Cardiac muscle cell (in vitro differentiated cells and primary cell): ENCODE data around the gene HSPBAP1. TPM values are rescaled to one million over a fixed set of nuclear protein-coding genes. Genes with fewer than 3 reads are reported as not detected.
A peak's percentile ranks its signal among the peaks of the same experiment; 100 is the strongest.

Experiments
- DNase-seq, 2 donors: peaks; one replicate each; pipeline versions ENCODE4 v3.0.0 to v3.0.0-alpha.2; 2010 to 2017; ENCODE audit warnings: low read depth in 1 of 2, low spot score in 1 of 2
- H3K27ac ChIP-seq: fragments of 200-600 bp; sonication (generic); 2 replicates; pipeline ENCODE4 v1.5.1; 2016
- H3K27me3 ChIP-seq: fragments of 200-600 bp; sonication (generic); 2 replicates; pipeline ENCODE4 v1.6.0; 2016; ENCODE audit warnings: control low read depth
- H3K36me3 ChIP-seq: fragments of 200-600 bp; sonication (generic); 2 replicates; pipeline ENCODE4 v1.5.1; 2016; ENCODE audit warnings: control low read depth
- H3K4me1 ChIP-seq: fragments of 200-600 bp; sonication (generic); 2 replicates; pipeline ENCODE4 v1.8.1; 2017; ENCODE audit warnings: low read depth, mild to moderate bottlenecking, mixed run types
- H3K4me3 ChIP-seq: fragments of 200-600 bp; sonication (generic); 2 replicates; pipeline ENCODE4 v1.5.1; 2016; ENCODE audit warnings: mild to moderate bottlenecking
- H3K9me3 ChIP-seq: fragments of 200-600 bp; sonication (generic); 2 replicates; pipeline ENCODE4 v1.5.1; 2017; ENCODE audit warnings: low read depth, mild to moderate bottlenecking, control low read depth
- polyA plus RNA-seq: library from polyadenylated mRNA; unstranded; fragments of >200 nt; fragmentation: Nextera tagmentation; extraction: Ambion mirVana; gene quantifications from 2 replicates; pipeline ENCODE4 v1.2.1, GENCODE V29; 2016
- total RNA-seq: library from RNA; depleted of rRNA; stranded (reverse); fragments of >200 nt; gene quantifications from 2 replicates; pipeline ENCODE4 v1.2.3, GENCODE V29; 2016
- TF ChIP-seq, protein P1 (sequence below): IDR thresholded peaks from 2 replicates; pipeline ENCODE4 v1.5.1; 2012; ENCODE audit warnings: low read depth, mild to moderate bottlenecking, low read length

Gene HSPBAP1
- total and polyA plus RNA-seq, 2 experiments from 2014 or later = 2.9 to 7.2 TPM

DNA sequence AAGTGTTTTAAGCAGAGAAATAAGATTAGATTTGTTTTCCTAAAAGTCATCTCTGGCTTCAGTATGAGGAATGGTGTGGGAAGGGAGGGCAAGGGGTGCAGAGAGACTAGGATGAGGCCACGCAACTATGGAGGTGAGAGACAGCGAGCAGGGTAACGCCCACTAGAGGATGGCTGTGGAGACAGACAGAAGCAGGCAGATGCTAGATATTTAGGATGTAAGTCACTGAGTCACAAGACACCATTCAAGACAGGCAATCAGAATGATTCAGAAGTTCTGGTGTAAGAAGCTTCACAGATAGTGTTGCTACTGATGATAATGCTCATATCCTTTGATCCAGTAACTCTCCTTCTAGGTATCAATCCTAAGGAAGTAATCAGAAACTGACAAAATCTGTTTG, 19.1 kb downstream of the HSPBAP1 start:
- DNase-seq = peak in 1 of 2 donors; percentile 47
- Histone ChIP-seq H3K4me1 (no peaks in the 10 kb centered on the region), H3K4me3 (no peak overlapping the region), H3K9me3 (no peaks in the 10 kb centered on the region), H3K27ac (no peak overlapping the region), H3K36me3 (no peaks in the 10 kb centered on the region), H3K27me3 (no peaks in the 10 kb centered on the region)
- TF ChIP-seq, protein P1, sequence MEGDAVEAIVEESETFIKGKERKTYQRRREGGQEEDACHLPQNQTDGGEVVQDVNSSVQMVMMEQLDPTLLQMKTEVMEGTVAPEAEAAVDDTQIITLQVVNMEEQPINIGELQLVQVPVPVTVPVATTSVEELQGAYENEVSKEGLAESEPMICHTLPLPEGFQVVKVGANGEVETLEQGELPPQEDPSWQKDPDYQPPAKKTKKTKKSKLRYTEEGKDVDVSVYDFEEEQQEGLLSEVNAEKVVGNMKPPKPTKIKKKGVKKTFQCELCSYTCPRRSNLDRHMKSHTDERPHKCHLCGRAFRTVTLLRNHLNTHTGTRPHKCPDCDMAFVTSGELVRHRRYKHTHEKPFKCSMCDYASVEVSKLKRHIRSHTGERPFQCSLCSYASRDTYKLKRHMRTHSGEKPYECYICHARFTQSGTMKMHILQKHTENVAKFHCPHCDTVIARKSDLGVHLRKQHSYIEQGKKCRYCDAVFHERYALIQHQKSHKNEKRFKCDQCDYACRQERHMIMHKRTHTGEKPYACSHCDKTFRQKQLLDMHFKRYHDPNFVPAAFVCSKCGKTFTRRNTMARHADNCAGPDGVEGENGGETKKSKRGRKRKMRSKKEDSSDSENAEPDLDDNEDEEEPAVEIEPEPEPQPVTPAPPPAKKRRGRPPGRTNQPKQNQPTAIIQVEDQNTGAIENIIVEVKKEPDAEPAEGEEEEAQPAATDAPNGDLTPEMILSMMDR = no peak

DNA sequence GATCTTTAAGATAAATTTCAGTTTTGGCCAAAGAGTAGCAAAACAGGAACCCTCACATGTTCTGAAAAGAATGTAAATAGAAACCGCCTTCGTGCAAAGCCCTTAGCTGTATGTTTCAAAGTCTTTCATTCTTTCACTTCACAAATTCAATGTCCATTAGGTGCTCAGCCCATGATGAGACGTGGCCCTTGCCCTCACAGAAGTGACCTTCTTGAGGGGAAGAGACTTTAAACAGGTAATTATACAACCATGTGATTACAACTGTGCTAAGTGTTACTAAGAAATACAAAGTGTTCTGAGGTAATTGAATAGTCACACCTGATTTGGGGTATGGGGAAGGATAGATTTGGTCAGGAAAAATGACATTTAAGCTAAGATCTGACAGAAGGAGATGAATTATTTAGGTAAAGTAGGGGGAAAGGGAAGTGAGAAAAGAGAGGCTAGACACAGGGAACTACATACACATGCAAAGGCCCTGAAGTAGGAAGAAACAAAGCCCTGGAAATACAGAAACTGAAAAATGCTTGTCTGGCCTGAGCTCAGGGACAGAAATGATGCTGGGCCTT, 19.6 kb downstream of the HSPBAP1 start:
- Histone ChIP-seq H3K36me3 (no peaks in the 10 kb centered on the region), H3K4me1 (no peaks in the 10 kb centered on the region), H3K27ac (no peak overlapping the region), H3K4me3 (no peak overlapping the region), H3K27me3 (no peaks in the 10 kb centered on the region), H3K9me3 (no peaks in the 10 kb centered on the region)
- DNase-seq = no peak
- TF ChIP-seq, protein P1 = no peak

DNA sequence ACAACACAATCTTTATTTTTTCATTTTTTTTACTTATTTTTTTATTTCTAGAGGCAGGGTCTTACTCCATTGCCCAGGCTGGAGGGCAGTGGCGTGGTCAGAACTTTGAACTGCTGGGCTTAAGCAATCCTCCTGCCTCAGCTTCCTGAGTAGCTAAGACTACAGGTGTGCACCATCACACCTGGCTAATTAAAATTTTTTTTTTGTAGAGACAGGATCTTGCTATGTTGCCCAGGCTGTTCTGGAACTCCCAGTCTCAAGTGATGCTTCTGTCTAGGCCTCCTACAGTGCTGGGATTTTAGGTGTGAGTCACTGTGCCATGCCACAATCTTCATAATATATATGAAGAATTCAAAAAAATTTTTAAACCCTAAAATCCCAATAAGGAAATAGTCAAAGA, 20.8 kb downstream of the HSPBAP1 start:
- DNase-seq = no peak
- TF ChIP-seq, protein P1 = no peak
- no peaks in the 10 kb centered on the region for H3K4me1 ChIP-seq
- H3K4me3 ChIP-seq = no peak overlapping the region
- H3K36me3 ChIP-seq = no peaks in the 10 kb centered on the region
- H3K27ac ChIP-seq = no peak overlapping the region
- H3K27me3 ChIP-seq = no peaks in the 10 kb centered on the region
- H3K9me3 ChIP-seq = no peaks in the 10 kb centered on the region

DNA sequence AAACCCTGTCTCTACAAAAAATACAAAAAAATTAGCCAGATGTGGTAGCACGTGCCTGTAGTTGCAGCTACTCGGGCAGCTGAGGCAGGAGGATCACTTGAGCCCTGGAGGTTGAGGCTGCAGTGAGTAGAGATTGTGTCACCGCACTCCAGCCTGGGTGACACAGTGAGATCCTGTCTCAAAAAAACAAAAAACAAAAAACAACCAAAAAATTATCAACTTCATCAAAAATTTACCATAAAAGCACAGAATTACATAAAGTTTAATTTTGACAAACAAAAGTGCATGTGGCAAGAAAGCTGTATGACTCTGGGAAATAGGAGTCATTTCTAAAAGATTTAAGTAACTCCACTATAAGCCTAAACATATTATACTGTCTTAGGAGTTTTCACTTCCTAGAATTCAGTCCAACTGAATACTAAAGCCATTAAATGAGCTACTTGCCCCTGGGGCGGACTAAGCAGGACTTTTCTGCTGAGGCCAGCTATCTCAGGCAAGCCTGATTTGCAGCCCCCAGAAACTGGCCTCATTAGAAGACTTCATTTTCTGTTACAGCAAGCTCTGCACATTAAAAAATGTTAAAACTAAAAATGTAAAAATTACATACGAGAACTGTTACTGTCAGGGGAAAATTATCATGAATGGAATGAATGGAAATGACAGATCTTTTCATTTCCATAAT, 23.0 kb downstream of the HSPBAP1 start:
- no peak overlapping the region for H3K27ac ChIP-seq
- H3K4me1 ChIP-seq = no peaks in the 10 kb centered on the region
- H3K27me3 ChIP-seq = no peaks in the 10 kb centered on the region
- DNase-seq = no peak
- H3K4me3 ChIP-seq = no peak overlapping the region
- TF ChIP-seq, protein P1 = no peak
- H3K36me3 ChIP-seq = no peaks in the 10 kb centered on the region
- no peaks in the 10 kb centered on the region for H3K9me3 ChIP-seq

DNA sequence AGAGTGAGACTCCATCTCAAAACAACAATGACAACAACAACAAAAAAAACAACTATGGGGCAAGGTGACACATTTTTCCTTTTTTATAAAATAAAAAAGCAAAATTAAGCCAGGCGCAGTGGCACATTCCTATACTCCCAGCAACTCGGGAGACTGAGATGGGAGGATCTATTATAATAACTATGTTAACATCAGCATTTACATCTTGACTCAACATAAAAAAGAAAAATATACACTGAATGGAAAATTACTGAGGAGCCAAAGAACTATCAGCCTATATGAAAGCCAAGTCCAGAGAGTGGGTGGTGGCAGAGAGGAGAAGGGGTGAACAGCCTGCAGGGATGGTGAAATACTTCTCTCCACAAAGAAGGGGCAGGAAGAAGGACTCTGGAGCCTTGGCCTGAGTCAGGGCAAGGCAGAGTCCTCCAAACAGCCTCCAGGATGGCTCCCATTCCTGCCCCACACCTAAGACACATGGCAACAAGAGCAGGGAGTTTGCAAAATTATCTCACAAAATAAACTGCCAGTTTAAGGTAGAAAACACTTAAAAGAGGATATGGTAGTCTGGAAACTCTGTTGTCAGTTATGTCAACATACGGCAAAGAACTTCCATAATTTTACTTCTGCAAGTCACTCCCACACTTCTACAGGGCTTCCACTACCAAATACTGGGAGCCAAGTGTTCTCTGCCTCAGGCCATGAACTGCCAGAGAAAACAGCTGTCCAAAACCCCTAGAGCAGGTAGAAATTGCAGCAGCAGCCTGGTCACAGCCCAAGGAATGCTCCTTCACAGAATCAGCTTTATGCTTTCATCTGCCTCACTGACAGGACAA, 25.9 kb downstream of the HSPBAP1 start:
- no peak overlapping the region for H3K27ac ChIP-seq
- no peaks in the 10 kb centered on the region for H3K9me3 ChIP-seq
- no peaks in the 10 kb centered on the region for H3K4me1 ChIP-seq
- DNase-seq = peak in 1 of 2 donors; percentile 39
- no peak overlapping the region for H3K4me3 ChIP-seq
- TF ChIP-seq, protein P1 = no peak
- H3K36me3 ChIP-seq = no peaks in the 10 kb centered on the region
- H3K27me3 ChIP-seq = no peaks in the 10 kb centered on the region
